IPS-11a (cell line): ENCODE data around the gene TMEM150C.

Experiments
- H3K4me3 ChIP-seq: one replicate; pipeline ENCODE4 v1.5.1; 2013; ENCODE audit warnings: low read depth, low read length, control low read depth

Gene TMEM150C

GRCh38 chr4:82561786-82562563 is at the start of gene TMEM150C:
TMEM150C (minus strand) TSS chr4:82561988; CDS start chr4:82504657, 57,331 bp downstream.
- H3K4me3 ChIP-seq = peak within 1 kb of the TSS; percentile 51

GRCh38 chr4:82611527-82611926 is 49.7 kb upstream of the TMEM150C start:
- H3K4me3 ChIP-seq = no peak overlapping the region

- H3K4me3 ChIP-seq = no peak overlapping the region
Measured at GRCh38 chr4:82610041-82610440, 48.3 kb upstream of the TMEM150C start.

GRCh38 chr4:82606622-82607021 is 44.8 kb upstream of the TMEM150C start:
- H3K4me3 ChIP-seq = no peak overlapping the region

- no peak overlapping the region for H3K4me3 ChIP-seq
Measured at GRCh38 chr4:82604522-82604921, 42.7 kb upstream of the TMEM150C start.

GRCh38 chr4:82601242-82602015 is 39.6 kb upstream of the TMEM150C start:
- H3K4me3 ChIP-seq = no peak overlapping the region

- H3K4me3 ChIP-seq = no peak overlapping the region
Measured at GRCh38 chr4:82599336-82599735, 37.5 kb upstream of the TMEM150C start.

GRCh38 chr4:82594456-82594855 is 32.7 kb upstream of the TMEM150C start:
- H3K4me3 ChIP-seq = no peak overlapping the region

GRCh38 chr4:82593411-82593810 is 31.6 kb upstream of the TMEM150C start:
- H3K4me3 ChIP-seq = no peak overlapping the region

- no peak overlapping the region for H3K4me3 ChIP-seq
Measured at GRCh38 chr4:82592639-82593038, 30.9 kb upstream of the TMEM150C start.

- no peak overlapping the region for H3K4me3 ChIP-seq
Measured at GRCh38 chr4:82591592-82591991, 29.8 kb upstream of the TMEM150C start.

GRCh38 chr4:82589756-82590155 is 28.0 kb upstream of the TMEM150C start:
- H3K4me3 ChIP-seq = no peak overlapping the region

- no peak overlapping the region for H3K4me3 ChIP-seq
Measured at GRCh38 chr4:82588771-82589270, 27.0 kb upstream of the TMEM150C start.

- no peak overlapping the region for H3K4me3 ChIP-seq
Measured at GRCh38 chr4:82587826-82588540, 26.2 kb upstream of the TMEM150C start.

- no peak overlapping the region for H3K4me3 ChIP-seq
Measured at GRCh38 chr4:82585690-82586435, 24.1 kb upstream of the TMEM150C start.

GRCh38 chr4:82584931-82585330 is 23.1 kb upstream of the TMEM150C start:
- no peak overlapping the region for H3K4me3 ChIP-seq

GRCh38 chr4:82583897-82584587 is 22.3 kb upstream of the TMEM150C start:
- H3K4me3 ChIP-seq = no peak overlapping the region

GRCh38 chr4:82579932-82580331 is 18.1 kb upstream of the TMEM150C start:
- no peak overlapping the region for H3K4me3 ChIP-seq

GRCh38 chr4:82578935-82579334 is 17.1 kb upstream of the TMEM150C start:
- no peak overlapping the region for H3K4me3 ChIP-seq

GRCh38 chr4:82577451-82577850 is 15.7 kb upstream of the TMEM150C start:
- H3K4me3 ChIP-seq = no peak overlapping the region
